ENCODE results near the gene PFKFB3. TPM values are rescaled to one million over a fixed set of nuclear protein-coding genes. Genes with fewer than 3 reads are reported as not detected.

The PFKFB3 gene
- total RNA-seq, 2 donors from 2014 or later, result 23.4 to 70.7 TPM

DNA sequence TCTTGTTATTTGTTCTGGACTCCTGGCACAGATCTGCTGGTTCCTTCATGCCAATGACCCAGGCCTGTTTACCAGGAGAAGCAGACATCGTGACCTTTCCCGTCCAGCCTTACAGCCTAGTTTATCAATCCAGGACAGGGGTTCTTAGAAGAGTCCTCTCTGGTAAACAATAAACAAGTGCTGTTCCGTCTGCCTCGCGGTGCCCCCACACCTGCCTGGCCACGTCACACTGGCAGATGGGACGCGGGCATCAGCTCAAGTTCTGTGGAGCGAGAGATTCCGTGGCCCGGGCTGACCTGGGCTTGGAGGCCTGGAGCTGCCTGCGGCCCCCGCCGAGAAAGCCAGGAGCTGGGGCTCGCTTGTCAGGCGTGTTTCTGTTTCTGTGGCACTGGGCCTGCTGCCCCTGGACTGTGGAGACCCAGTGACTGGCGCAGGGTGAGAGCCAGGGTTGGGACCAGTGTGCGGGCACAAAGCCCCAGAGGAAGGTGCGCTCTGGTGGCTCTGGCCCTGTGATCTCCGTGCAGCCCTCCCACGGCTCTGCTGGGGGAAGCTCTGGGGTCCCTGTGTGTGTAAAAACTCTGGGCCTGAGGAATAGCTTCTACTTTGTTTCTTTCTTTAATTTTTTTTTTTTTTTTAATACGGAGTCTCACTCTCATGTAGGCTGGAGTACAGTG lies 28.4 kb upstream of the PFKFB3 start:
- Histone ChIP-seq H3K9ac (ENCODE audit: low read depth in 2 of 2, low read length in 2 of 2) (no peak overlapping the region), H3K9me3 (no peaks in the 10 kb centered on the region), H3K27ac (no peak overlapping the region), H3K4me3 (no peak overlapping the region), H3K36me3 (no peaks in the 10 kb centered on the region), H3K4me1 (no peaks in the 10 kb centered on the region), H3K27me3 (no peaks in the 10 kb centered on the region)
- no peak for DNase-seq
- intact Hi-C loops (cut with DNase I), result no loop called here
- TF ChIP-seq, protein P1, sequence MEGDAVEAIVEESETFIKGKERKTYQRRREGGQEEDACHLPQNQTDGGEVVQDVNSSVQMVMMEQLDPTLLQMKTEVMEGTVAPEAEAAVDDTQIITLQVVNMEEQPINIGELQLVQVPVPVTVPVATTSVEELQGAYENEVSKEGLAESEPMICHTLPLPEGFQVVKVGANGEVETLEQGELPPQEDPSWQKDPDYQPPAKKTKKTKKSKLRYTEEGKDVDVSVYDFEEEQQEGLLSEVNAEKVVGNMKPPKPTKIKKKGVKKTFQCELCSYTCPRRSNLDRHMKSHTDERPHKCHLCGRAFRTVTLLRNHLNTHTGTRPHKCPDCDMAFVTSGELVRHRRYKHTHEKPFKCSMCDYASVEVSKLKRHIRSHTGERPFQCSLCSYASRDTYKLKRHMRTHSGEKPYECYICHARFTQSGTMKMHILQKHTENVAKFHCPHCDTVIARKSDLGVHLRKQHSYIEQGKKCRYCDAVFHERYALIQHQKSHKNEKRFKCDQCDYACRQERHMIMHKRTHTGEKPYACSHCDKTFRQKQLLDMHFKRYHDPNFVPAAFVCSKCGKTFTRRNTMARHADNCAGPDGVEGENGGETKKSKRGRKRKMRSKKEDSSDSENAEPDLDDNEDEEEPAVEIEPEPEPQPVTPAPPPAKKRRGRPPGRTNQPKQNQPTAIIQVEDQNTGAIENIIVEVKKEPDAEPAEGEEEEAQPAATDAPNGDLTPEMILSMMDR (IDR thresholded peaks at IDR 0.05), result no peak

DNA sequence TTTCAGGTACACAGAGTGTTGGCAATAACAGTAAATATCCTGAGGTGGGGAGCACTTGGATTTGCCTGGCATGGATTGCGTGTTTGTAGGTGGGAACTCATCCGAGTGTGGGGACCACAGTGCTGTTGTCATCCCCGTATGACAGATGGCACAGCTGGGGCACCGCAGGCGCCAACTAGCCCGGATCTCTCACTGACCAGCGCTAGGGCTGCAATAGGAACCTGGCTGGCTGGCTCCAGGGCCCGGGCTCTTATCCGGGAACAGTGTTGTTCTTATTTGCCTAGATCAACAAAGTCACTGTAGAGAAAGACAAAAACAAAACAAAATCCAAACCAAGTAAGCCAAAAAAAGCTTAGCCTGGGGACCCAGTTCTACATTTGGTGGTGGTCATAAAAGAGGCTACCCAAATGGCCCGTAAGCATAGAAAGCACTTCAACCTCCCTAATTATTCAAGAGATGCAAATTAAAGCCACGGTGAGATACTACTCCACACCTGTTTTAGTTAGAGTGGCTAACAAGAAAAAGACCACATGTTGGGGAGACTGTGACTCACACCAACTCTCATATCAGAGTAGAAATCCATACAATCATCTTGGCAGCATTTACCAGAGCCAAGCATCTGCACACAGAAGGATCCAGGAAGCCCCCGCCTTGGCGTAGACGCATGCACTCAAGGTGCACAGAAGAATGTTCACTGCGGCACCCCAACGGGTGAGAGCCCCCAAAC lies 27.2 kb upstream of the PFKFB3 start:
- H3K9me3 ChIP-seq, result no peaks in the 10 kb centered on the region
- no peaks in the 10 kb centered on the region for H3K36me3 ChIP-seq
- H3K4me3 ChIP-seq, result no peak overlapping the region
- H3K27ac ChIP-seq, result no peak overlapping the region
- TF ChIP-seq, protein P1 (IDR thresholded peaks at IDR 0.05), result no peak
- no peak for DNase-seq
- no peaks in the 10 kb centered on the region for H3K27me3 ChIP-seq
- peak overlapping the region in 1 of 2 donors; percentile 24 for H3K9ac ChIP-seq (ENCODE audit: low read depth in 2 of 2, low read length in 2 of 2)
- no peaks in the 10 kb centered on the region for H3K4me1 ChIP-seq
- intact Hi-C loops (cut with DNase I), result no loop called here

DNA sequence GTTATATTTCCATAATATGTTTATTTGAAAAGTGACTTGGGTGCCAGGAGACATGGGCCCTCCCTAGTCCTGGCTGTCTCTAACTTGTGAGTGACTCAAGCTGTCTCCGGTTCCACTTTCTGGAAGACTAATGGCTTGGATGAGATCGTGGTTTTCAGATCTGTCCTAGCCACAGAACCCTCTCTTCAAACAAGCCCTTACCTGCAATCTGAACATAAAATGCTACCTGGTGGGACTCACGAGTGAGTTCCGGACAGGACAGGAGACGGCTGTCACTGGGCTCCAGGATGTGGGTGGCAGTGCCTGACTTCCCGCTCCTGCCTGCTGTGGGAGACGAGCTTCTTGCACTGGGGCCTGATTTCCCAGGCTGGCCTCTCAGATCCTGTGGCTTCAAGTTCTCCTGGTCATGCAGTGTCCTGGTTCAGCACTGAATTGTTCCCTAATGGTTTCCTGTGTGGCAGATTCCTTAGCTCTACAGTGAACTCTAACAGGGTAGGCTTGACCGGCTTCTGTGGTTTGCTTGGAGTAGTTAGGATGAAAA lies 26.0 kb upstream of the PFKFB3 start:
- no peak overlapping the region for H3K9ac ChIP-seq (ENCODE audit: low read depth in 2 of 2, low read length in 2 of 2)
- no peaks in the 10 kb centered on the region for H3K36me3 ChIP-seq
- H3K4me3 ChIP-seq, result no peak overlapping the region
- intact Hi-C loops (cut with DNase I), result no loop called here
- H3K27me3 ChIP-seq, result no peaks in the 10 kb centered on the region
- no peaks in the 10 kb centered on the region for H3K9me3 ChIP-seq
- DNase-seq, result no peak
- H3K27ac ChIP-seq, result no peak overlapping the region
- TF ChIP-seq, protein P1 (IDR thresholded peaks at IDR 0.05), result no peak
- no peaks in the 10 kb centered on the region for H3K4me1 ChIP-seq

DNA sequence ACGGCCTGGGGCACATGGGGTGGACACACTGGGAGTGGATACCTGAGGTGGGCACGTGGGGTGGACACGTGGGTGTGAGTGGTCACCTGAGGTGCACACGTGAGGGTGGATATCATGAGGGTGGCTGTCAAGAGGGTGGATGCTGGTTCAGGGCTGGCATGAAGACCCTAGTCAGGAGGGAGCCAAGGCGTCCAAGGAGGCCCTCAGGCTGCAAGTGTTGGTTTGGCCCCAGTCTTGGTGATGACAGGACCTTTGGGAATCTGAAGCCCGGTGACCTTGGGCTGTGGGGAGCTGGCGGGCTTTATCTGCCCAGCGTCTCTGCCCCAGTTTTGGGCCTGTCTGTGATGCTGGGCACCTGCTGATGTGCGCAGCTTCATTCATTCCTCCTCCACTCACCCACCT lies 24.9 kb upstream of the PFKFB3 start:
- H3K9me3 ChIP-seq, result no peaks in the 10 kb centered on the region
- H3K27me3 ChIP-seq, result no peaks in the 10 kb centered on the region
- TF ChIP-seq, protein P1 (IDR thresholded peaks at IDR 0.05), result no peak
- peaks cover 3% of the 10 kb centered on the region for H3K4me1 ChIP-seq
- no peak for DNase-seq
- H3K9ac ChIP-seq (ENCODE audit: low read depth in 2 of 2, low read length in 2 of 2), result no peak overlapping the region
- intact Hi-C loops (cut with DNase I), result no loop called here
- no peak overlapping the region for H3K27ac ChIP-seq
- no peaks in the 10 kb centered on the region for H3K36me3 ChIP-seq
- H3K4me3 ChIP-seq, result no peak overlapping the region

DNA sequence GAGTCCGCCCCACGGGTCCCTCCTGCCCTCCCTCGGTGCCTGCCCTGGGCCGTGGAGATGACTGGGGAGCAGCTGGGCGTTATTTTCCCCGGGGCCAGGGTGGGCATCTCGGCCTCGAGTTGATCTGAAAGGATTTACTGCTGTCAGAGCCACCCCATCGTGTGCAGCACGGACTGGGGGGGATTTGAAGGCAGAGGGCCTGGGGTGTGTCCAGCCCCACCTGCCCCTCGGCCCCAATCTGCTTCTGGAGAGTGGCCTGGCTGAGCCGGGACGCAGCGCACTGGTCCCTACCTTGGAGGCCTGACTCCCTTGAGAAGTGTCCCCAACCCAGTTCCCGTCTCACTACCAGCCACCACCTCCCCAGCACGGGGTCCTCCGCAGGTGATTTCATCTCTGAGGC lies 24.2 kb upstream of the PFKFB3 start:
- H3K27ac ChIP-seq, result no peak overlapping the region
- peaks cover 5% of the 10 kb centered on the region for H3K4me1 ChIP-seq
- H3K36me3 ChIP-seq, result no peaks in the 10 kb centered on the region
- intact Hi-C loops (cut with DNase I), result no loop called here
- no peak overlapping the region for H3K4me3 ChIP-seq
- no peaks in the 10 kb centered on the region for H3K9me3 ChIP-seq
- no peak for DNase-seq
- H3K27me3 ChIP-seq, result no peaks in the 10 kb centered on the region
- TF ChIP-seq, protein P1 (IDR thresholded peaks at IDR 0.05), result no peak
- H3K9ac ChIP-seq (ENCODE audit: low read depth in 2 of 2, low read length in 2 of 2), result no peak overlapping the region
